Left forelimb (tissue), 1 donor: ENCODE data around the gene PSENEN.

Experiments used
- DNase-seq: peaks from one replicate; pipeline ENCODE4 v3.0.0-alpha.2; 2018; ENCODE audit warnings: low spot score

The PSENEN gene

GRCh38 chr19:35773020-35773806 lies 27.8 kb downstream of the PSENEN start:
- no peak for DNase-seq

- DNase-seq = no peak
These were observed 29.0 kb downstream of the PSENEN start for GRCh38 chr19:35774274-35775045.

GRCh38 chr19:35775046-35775297 lies 29.5 kb downstream of the PSENEN start:
- DNase-seq = no peak

- peak; percentile 98 for DNase-seq
These were observed 30.0 kb downstream of the PSENEN start, which contains the start of gene ARHGAP33 for GRCh38 chr19:35775298-35776101. ARHGAP33 (plus strand) TSS chr19:35775564; CDS start chr19:35775659, 95 bp downstream.

GRCh38 chr19:35776102-35776788 lies 30.8 kb downstream of the PSENEN start:
- peak; percentile 53 for DNase-seq

GRCh38 chr19:35777086-35777841 lies 31.8 kb downstream of the PSENEN start:
- DNase-seq = no peak

GRCh38 chr19:35777961-35778360 lies 32.5 kb downstream of the PSENEN start:
- no peak for DNase-seq

- no peak for DNase-seq
These were observed 33.6 kb downstream of the PSENEN start for GRCh38 chr19:35779033-35779432.

- DNase-seq = no peak
These were observed 34.6 kb downstream of the PSENEN start for GRCh38 chr19:35780058-35780457.

GRCh38 chr19:35780717-35781116 lies 35.3 kb downstream of the PSENEN start:
- no peak for DNase-seq

- DNase-seq = no peak
These were observed 36.2 kb downstream of the PSENEN start for GRCh38 chr19:35781650-35782049.

- no peak for DNase-seq
These were observed 37.1 kb downstream of the PSENEN start for GRCh38 chr19:35782589-35782988.

- no peak for DNase-seq
These were observed 38.3 kb downstream of the PSENEN start for GRCh38 chr19:35783469-35784434.

- DNase-seq = no peak
These were observed 39.3 kb downstream of the PSENEN start for GRCh38 chr19:35784503-35785338.

GRCh38 chr19:35785339-35785627 lies 39.8 kb downstream of the PSENEN start:
- DNase-seq = no peak

GRCh38 chr19:35786299-35787160 lies 41.1 kb downstream of the PSENEN start:
- no peak for DNase-seq

- DNase-seq = no peak
These were observed 41.9 kb downstream of the PSENEN start for GRCh38 chr19:35787227-35787799.
